GM23338 (cell line): Measurements from ENCODE around the gene NCOA6. TPM values are rescaled to one million over a fixed set of nuclear protein-coding genes. Genes with fewer than 3 reads are reported as not detected.

ENCODE experiments used
- ATAC-seq: fragments of 200-7000 bp; cut with Tn5 transposase; 3 replicates; pipeline ENCODE4 v1.9.1; 2020
- DNase-seq: peaks from one replicate; pipeline ENCODE4 v3.0.0-alpha.2; 2015; ENCODE audit warnings: low spot score
- H2AFZ ChIP-seq: fragments of 200-600 bp; sonication (generic); 2 replicates; pipeline ENCODE4 v1.8.0; 2016; ENCODE audit warnings: antibody characterized with exemption, mild to moderate bottlenecking, moderate library complexity
- H3F3A ChIP-seq: fragments of 200-600 bp; sonication (generic); replicated peaks from 2 replicates; pipeline ENCODE4 v1.8.0; 2017; ENCODE audit warnings: antibody characterized with exemption, mixed run types, low read depth
- H3K27ac ChIP-seq: fragments of 200-600 bp; sonication (generic); 2 replicates; pipeline ENCODE4 v1.6.1; 2016; ENCODE audit warnings: low read depth
- H3K27me3 ChIP-seq: fragments of 200-600 bp; sonication (generic); 2 replicates; pipeline ENCODE4 v1.8.0; 2016; ENCODE audit warnings: mild to moderate bottlenecking, mixed run types, moderate library complexity; ENCODE audit not compliant: insufficient read depth
- H3K36me3 ChIP-seq: fragments of 200-600 bp; sonication (generic); 2 replicates; pipeline ENCODE4 v1.8.0; 2016; ENCODE audit warnings: mild to moderate bottlenecking; ENCODE audit not compliant: insufficient read depth
- H3K4me1 ChIP-seq: fragments of 200-600 bp; sonication (generic); 2 replicates; pipeline ENCODE4 v1.8.0; 2016; ENCODE audit warnings: mild to moderate bottlenecking, moderate library complexity; ENCODE audit not compliant: insufficient read depth
- H3K4me2 ChIP-seq: fragments of 200-600 bp; sonication (generic); 2 replicates; pipeline ENCODE4 v1.7.1; 2017; ENCODE audit warnings: mixed run types
- H3K4me3 ChIP-seq: fragments of 200-600 bp; sonication (generic); 2 replicates; pipeline ENCODE4 v1.6.1; 2016; ENCODE audit warnings: mixed run types
- H3K79me2 ChIP-seq: fragments of 200-600 bp; sonication (generic); replicated peaks from 2 replicates; pipeline ENCODE4 v1.8.0; 2017; ENCODE audit warnings: mild to moderate bottlenecking; ENCODE audit not compliant: insufficient read depth
- H3K9me2 ChIP-seq: fragments of 200-600 bp; sonication (generic); 2 replicates; pipeline ENCODE4 v1.8.0; 2017; ENCODE audit not compliant: insufficient read depth
- H4K20me1 ChIP-seq: fragments of 200-600 bp; sonication (generic); replicated peaks from 2 replicates; pipeline ENCODE4 v1.8.0; 2017; ENCODE audit warnings: mild to moderate bottlenecking; ENCODE audit not compliant: insufficient read depth
- H3K27ac Mint-ChIP-seq: 2 replicates; pipeline ENCODE4 v1.8.0; 2020; ENCODE audit warnings: inconsistent platforms, mild to moderate bottlenecking, moderate library complexity, mixed read lengths
- H3K27me3 Mint-ChIP-seq: 3 replicates; pipeline ENCODE4 v1.8.0; 2022; ENCODE audit warnings: low read depth, mild to moderate bottlenecking, moderate library complexity, mixed read lengths, inconsistent platforms; ENCODE audit not compliant: insufficient read depth, poor library complexity
- H3K36me3 Mint-ChIP-seq: 3 replicates; pipeline ENCODE4 v1.8.0; 2021; ENCODE audit warnings: low read depth, mild to moderate bottlenecking, inconsistent platforms, moderate library complexity, mixed read lengths
- H3K4me1 Mint-ChIP-seq: 3 replicates; pipeline ENCODE4 v1.8.0; 2020; ENCODE audit warnings: mild to moderate bottlenecking, inconsistent platforms, mixed read lengths
- H3K4me3 Mint-ChIP-seq: 3 replicates; pipeline ENCODE4 v1.8.0; 2021; ENCODE audit warnings: moderate library complexity, mild to moderate bottlenecking, inconsistent platforms, mixed read lengths
- H3K9me3 Mint-ChIP-seq: 3 replicates; pipeline ENCODE4 v1.8.0; 2020; ENCODE audit warnings: moderate library complexity, mild to moderate bottlenecking, inconsistent platforms, mixed read lengths
- CTCF ChIP-seq, 2 experiments: fragments of 200-600 bp in 1 of 2; sonication (generic) in 1 of 2; conservative IDR thresholded peaks; 2 replicates each; pipeline versions ENCODE4 v1.5.1 to v1.6.1; 2016 to 2017; ENCODE audit warnings: antibody characterized with exemption in 2 of 2, low read depth in 2 of 2, mild to moderate bottlenecking in 2 of 2, moderate library complexity in 1 of 2
- EZH2 ChIP-seq: fragments of 200-600 bp; sonication (generic); IDR thresholded peaks from one replicate; pipeline ENCODE4 v1.8.0; 2017; ENCODE audit warnings: antibody characterized with exemption, mild to moderate bottlenecking, low read depth; ENCODE audit not compliant: unreplicated experiment
- EZH2phosphoT487 ChIP-seq: fragments of 200-600 bp; sonication (generic); IDR thresholded peaks from one replicate; pipeline ENCODE4 v1.8.1; 2018; ENCODE audit warnings: antibody characterized with exemption; ENCODE audit not compliant: unreplicated experiment
- JUNB ChIP-seq: IDR thresholded peaks from one replicate; pipeline ENCODE4 v1.6.1; 2016; ENCODE audit warnings: antibody characterized with exemption; ENCODE audit not compliant: unreplicated experiment
- POLR2AphosphoS5 ChIP-seq: IDR thresholded peaks from 2 replicates; pipeline ENCODE4 v1.6.1; 2016; ENCODE audit warnings: antibody characterized with exemption, low read depth
- REST ChIP-seq: IDR thresholded peaks from one replicate; pipeline ENCODE4 v1.6.1; 2018; ENCODE audit warnings: antibody characterized with exemption; ENCODE audit not compliant: unreplicated experiment
- STAT1 ChIP-seq: IDR thresholded peaks from one replicate; pipeline ENCODE4 v1.6.1; 2016; ENCODE audit warnings: antibody characterized with exemption; ENCODE audit not compliant: unreplicated experiment
- ZNF114 ChIP-seq: fragments of 250-450 bp; sonication (Bioruptor Pico); IDR thresholded peaks from 2 replicates; pipeline ENCODE4 v1.5.0; 2020; ENCODE audit warnings: mild to moderate bottlenecking, moderate library complexity
- ZNF462 ChIP-seq: fragments of 250-450 bp; sonication (Bioruptor Pico); IDR thresholded peaks from 2 replicates; pipeline ENCODE4 v1.5.0; 2020; ENCODE audit warnings: mild to moderate bottlenecking, moderate library complexity
- polyA plus RNA-seq: library from polyadenylated mRNA; unstranded; fragments of >200 nt; fragmentation: Nextera tagmentation; extraction: Ambion mirVana; gene quantifications from 2 replicates; pipeline ENCODE4 v1.2.1, GENCODE V29; 2016
- total RNA-seq: library from RNA; depleted of rRNA; stranded (reverse); fragments of >200 nt; shearing (Covaris generic); gene quantifications from 2 replicates; pipeline ENCODE4 v1.2.3, GENCODE V29; 2014

Gene NCOA6
- total and polyA plus RNA-seq, 2 experiments from 2014 or later: 10.6 to 17.4 TPM

- TF ChIP-seq ZNF114 (CRISPR knock-in tag) (no peak), CTCF (conservative IDR thresholded peaks at IDR 0.05; ENCODE audit: low read depth in 2 of 2) (no peak), STAT1 (no peak), REST (no peak), JUNB (no peak), POLR2AphosphoS5 (no peak), EZH2 (no peak)
Measured at GRCh38 chr20:34815636-34816035, 9.8 kb downstream of the NCOA6 start (continued).

DNA sequence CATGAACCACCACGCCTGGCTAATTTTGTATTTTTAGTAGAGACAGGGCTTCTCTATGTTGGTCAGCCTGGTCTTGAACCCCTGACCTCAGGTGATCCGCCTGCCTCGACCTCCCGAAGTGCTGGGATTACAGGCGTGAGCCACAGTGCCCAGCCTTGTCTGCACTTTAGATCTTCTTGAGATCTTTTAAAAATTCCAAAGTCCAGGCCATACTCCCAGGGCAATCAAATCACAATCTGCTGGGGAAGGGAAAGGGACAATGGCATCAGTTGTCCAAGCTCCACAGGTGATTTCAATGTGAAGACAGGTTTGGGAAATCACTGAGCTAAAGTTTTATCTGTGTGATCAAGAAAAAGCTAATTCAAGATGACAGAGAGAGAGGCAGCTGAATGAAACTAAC, 16.9 kb downstream of the NCOA6 start:
- no peaks in the 10 kb centered on the region for H3K27me3 Mint-ChIP-seq
- no peaks in the 10 kb centered on the region for H3K27me3 ChIP-seq
- H3K9me3 Mint-ChIP-seq: no peaks in the 10 kb centered on the region
- H3K4me1 ChIP-seq: peaks cover 4% of the 10 kb centered on the region; the same call in 1 of the 2 replicates
- H4K20me1 ChIP-seq: no peaks in the 10 kb centered on the region
- no peaks in the 10 kb centered on the region for H3K36me3 ChIP-seq
- H3K27ac ChIP-seq: no peak overlapping the region
- no peak for ATAC-seq
- H3K4me1 Mint-ChIP-seq: peaks cover 4% of the 10 kb centered on the region; the same call in 2 of the 3 replicates
- H3K9me2 ChIP-seq: no peaks in the 10 kb centered on the region
- DNase-seq: no peak
- H3K27ac Mint-ChIP-seq: no peak overlapping the region
- no peaks in the 10 kb centered on the region for H3K36me3 Mint-ChIP-seq
- TF ChIP-seq STAT1 (no peak), POLR2AphosphoS5 (no peak), ZNF462 (CRISPR knock-in tag) (no peak), EZH2phosphoT487 (no peak), CTCF (conservative IDR thresholded peaks at IDR 0.05; ENCODE audit: low read depth in 2 of 2) (no peak)
- no peak overlapping the region for H3K4me3 ChIP-seq
- H2AFZ ChIP-seq: no peak overlapping the region
- H3K79me2 ChIP-seq: no peaks in the 10 kb centered on the region; the same call in 1 of the 2 replicates
- no peak overlapping the region for H3K4me2 ChIP-seq
- H3K4me3 Mint-ChIP-seq: no peak overlapping the region
- H3F3A ChIP-seq: no peaks in the 10 kb centered on the region
